ENCODE data around the gene KDM3B.

The KDM3B gene

GRCh38 chr5:138449501-138450239 is 97.2 kb downstream of the KDM3B start:
- DNase-seq (ENCODE audit: low spot score): peak; percentile 96

- DNase-seq (ENCODE audit: low spot score): no peak
Measured at GRCh38 chr5:138450971-138451370, 98.5 kb downstream of the KDM3B start.

- no peak for DNase-seq (ENCODE audit: low spot score)
Measured at GRCh38 chr5:138452720-138453119, 100.2 kb downstream of the KDM3B start.

- DNase-seq (ENCODE audit: low spot score): no peak
Measured at GRCh38 chr5:138453590-138453989, 101.1 kb downstream of the KDM3B start.

GRCh38 chr5:138454121-138454520 is 101.6 kb downstream of the KDM3B start:
- DNase-seq (ENCODE audit: low spot score): no peak

- no peak for DNase-seq (ENCODE audit: low spot score)
Measured at GRCh38 chr5:138455232-138455930, 102.9 kb downstream of the KDM3B start.

GRCh38 chr5:138457531-138458275 is 105.2 kb downstream of the KDM3B start:
- no peak for DNase-seq (ENCODE audit: low spot score)

- no peak for DNase-seq (ENCODE audit: low spot score)
Measured at GRCh38 chr5:138458384-138458783, 105.9 kb downstream of the KDM3B start.

- no peak for DNase-seq (ENCODE audit: low spot score)
Measured at GRCh38 chr5:138458856-138459255, 106.4 kb downstream of the KDM3B start.

GRCh38 chr5:138459311-138459933 is 106.9 kb downstream of the KDM3B start:
- DNase-seq (ENCODE audit: low spot score): no peak

GRCh38 chr5:138460032-138460693 is 107.7 kb downstream of the KDM3B start:
- no peak for DNase-seq (ENCODE audit: low spot score)

GRCh38 chr5:138461343-138462125 is 109.0 kb downstream of the KDM3B start:
- peak; percentile 87 for DNase-seq (ENCODE audit: low spot score)

GRCh38 chr5:138463419-138464007 is 111.0 kb downstream of the KDM3B start:
- DNase-seq (ENCODE audit: low spot score): no peak

GRCh38 chr5:138464008-138464387 is 111.5 kb downstream of the KDM3B start:
- peak; percentile 98 for DNase-seq (ENCODE audit: low spot score)

GRCh38 chr5:138464388-138465260 is 112.1 kb downstream of the KDM3B start:
- DNase-seq (ENCODE audit: low spot score): peak; percentile 96

- DNase-seq (ENCODE audit: low spot score): peak; percentile 93
Measured at GRCh38 chr5:138465261-138466124, 113.0 kb downstream of the KDM3B start, which contains the start of gene EGR1. EGR1 (plus strand) TSS chr5:138465479; CDS start chr5:138465762, 283 bp downstream.

GRCh38 chr5:138466125-138466899 is 113.8 kb downstream of the KDM3B start:
- DNase-seq (ENCODE audit: low spot score): no peak

Measured in GM03348 (cell line).